ENCODE results near the gene TTC9B. TPM values are rescaled to one million over a fixed set of nuclear protein-coding genes. Genes with fewer than 3 reads are reported as not detected.
A peak's percentile ranks its signal among the peaks of the same experiment; 100 is the strongest.

Gene TTC9B
- total and polyA plus RNA-seq, 2 donors from 2014 or later, result not detected

- intact Hi-C loops (cut with DNase I), result no loop called here
- Histone ChIP-seq H3K9me3 (ENCODE audit: control insufficient read depth in 2 of 3, insufficient read depth in 1 of 3, low read length in 3 of 3) (no peaks in the 10 kb centered on the region), H3K27ac (ENCODE audit: low read depth in 2 of 2, low read length in 2 of 2) (no peak overlapping the region), H3K36me3 (ENCODE audit: control insufficient read depth in 2 of 3, insufficient read depth in 3 of 3, low read length in 3 of 3) (peaks cover 0 to 33% (median 11%) of the 10 kb centered on the region in 3 donors), H3K4me3 (ENCODE audit: low read length in 3 of 3) (no peak overlapping the region), H3K27me3 (ENCODE audit: control insufficient read depth, insufficient read depth, low read length) (no peaks in the 10 kb centered on the region), H3K4me1 (ENCODE audit: control insufficient read depth in 2 of 3, insufficient read depth in 2 of 3, low read depth in 1 of 3, low read length in 3 of 3) (peaks cover 0 to 13% (median 9%) of the 10 kb centered on the region in 3 donors), H3K9ac (ENCODE audit: low read length in 3 of 3) (no peak overlapping the region)
- no peak for TF ChIP-seq CTCF (IDR thresholded peaks at IDR 0.05; ENCODE audit: borderline replicate concordance, extremely low read depth, insufficient read depth)
- DNase-seq, result no peak
- no peak for FAIRE-seq
These were observed 15.0 kb upstream of the TTC9B start for GRCh38 chr19:40232949-40233810.

DNA sequence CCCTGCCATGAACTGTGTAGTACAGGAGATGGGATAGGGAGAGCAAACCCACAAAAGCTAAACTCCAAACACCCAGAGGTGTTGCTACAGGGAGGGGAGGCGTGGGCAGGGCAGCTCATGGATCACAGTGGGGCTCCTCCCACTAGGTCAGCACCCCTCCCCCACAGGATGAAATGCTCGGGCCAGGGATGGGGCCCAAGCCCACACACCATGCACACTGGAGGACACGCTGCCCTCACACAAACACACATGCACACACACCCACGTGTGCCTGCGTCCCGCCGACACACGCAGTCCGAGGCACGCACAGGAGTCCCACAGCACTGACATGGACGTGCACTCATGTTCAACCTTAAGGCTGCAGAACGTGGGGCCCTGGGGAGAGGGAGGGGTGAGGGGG, 14.3 kb upstream of the TTC9B start:
- no peak for TF ChIP-seq CTCF (IDR thresholded peaks at IDR 0.05; ENCODE audit: borderline replicate concordance, extremely low read depth, insufficient read depth)
- no peaks in the 10 kb centered on the region for H3K27me3 ChIP-seq (ENCODE audit: control insufficient read depth, insufficient read depth, low read length)
- no peak overlapping the region for H3K9ac ChIP-seq (ENCODE audit: low read length in 3 of 3)
- peak in 2 of 5 donors; percentile 50 to 62 for DNase-seq
- H3K4me1 ChIP-seq (ENCODE audit: control insufficient read depth in 2 of 3, insufficient read depth in 2 of 3, low read depth in 1 of 3, low read length in 3 of 3), result peaks cover 0 to 13% (median 9%) of the 10 kb centered on the region in 3 donors
- no peak overlapping the region for H3K4me3 ChIP-seq (ENCODE audit: low read length in 3 of 3)
- no peaks in the 10 kb centered on the region for H3K9me3 ChIP-seq (ENCODE audit: control insufficient read depth in 2 of 3, insufficient read depth in 1 of 3, low read length in 3 of 3)
- intact Hi-C loops (cut with DNase I), result no loop called here
- H3K36me3 ChIP-seq (ENCODE audit: control insufficient read depth in 2 of 3, insufficient read depth in 3 of 3, low read length in 3 of 3), result peaks cover 0 to 26% (median 9%) of the 10 kb centered on the region in 3 donors
- H3K27ac ChIP-seq (ENCODE audit: low read depth in 2 of 2, low read length in 2 of 2), result no peak overlapping the region
- no peak for FAIRE-seq

GRCh38 chr19:40231544-40232424, 13.6 kb upstream of the TTC9B start:
- Histone ChIP-seq H3K9ac (ENCODE audit: low read length in 3 of 3) (no peak overlapping the region), H3K9me3 (ENCODE audit: control insufficient read depth in 2 of 3, insufficient read depth in 1 of 3, low read length in 3 of 3) (no peaks in the 10 kb centered on the region), H3K4me3 (ENCODE audit: low read length in 3 of 3) (no peak overlapping the region), H3K27me3 (ENCODE audit: control insufficient read depth, insufficient read depth, low read length) (no peaks in the 10 kb centered on the region), H3K36me3 (ENCODE audit: control insufficient read depth in 2 of 3, insufficient read depth in 3 of 3, low read length in 3 of 3) (peaks cover 0 to 22% (median 6%) of the 10 kb centered on the region in 3 donors), H3K4me1 (ENCODE audit: control insufficient read depth in 2 of 3, insufficient read depth in 2 of 3, low read depth in 1 of 3, low read length in 3 of 3) (peaks cover 0 to 13% (median 9%) of the 10 kb centered on the region in 3 donors), H3K27ac (ENCODE audit: low read depth in 2 of 2, low read length in 2 of 2) (peak overlapping the region; percentile 23 to 83)
- intact Hi-C loops (cut with DNase I), result no loop called here
- TF ChIP-seq CTCF (IDR thresholded peaks at IDR 0.05; ENCODE audit: borderline replicate concordance, extremely low read depth, insufficient read depth), result no peak
- DNase-seq (peak in 4 of 5 donors; percentile 61 to 77 (median 70)), FAIRE-seq (no peak)
